Endometrial microvascular endothelial cells (primary cell): Measurements from ENCODE around the gene RHOT2. TPM values are rescaled to one million over a fixed set of nuclear protein-coding genes. Genes with fewer than 3 reads are reported as not detected.

ENCODE experiments used
- in situ Hi-C: cut with HindIII; loops from 2 replicates; pipeline ENCODE4 v1.10.0; 2017; ENCODE audit warnings: low sequenced_read_pairs, low pct_unique_long_range_greater_than_20kb; ENCODE audit errors: inconsistent ontology term
- total RNA-seq: library from RNA; depleted of rRNA; stranded (reverse); fragments of >200 nt; gene quantifications from one replicate; pipeline ENCODE4 v1.2.3, GENCODE V29; 2015; ENCODE audit errors: inconsistent ontology term

RHOT2 gene
- total RNA-seq, 1 donor from 2014 or later: 41.3 TPM

GRCh38 chr16:631808-632358 lies 36.0 kb upstream of the RHOT2 start:
- in situ Hi-C loops: no loop called here

DNA sequence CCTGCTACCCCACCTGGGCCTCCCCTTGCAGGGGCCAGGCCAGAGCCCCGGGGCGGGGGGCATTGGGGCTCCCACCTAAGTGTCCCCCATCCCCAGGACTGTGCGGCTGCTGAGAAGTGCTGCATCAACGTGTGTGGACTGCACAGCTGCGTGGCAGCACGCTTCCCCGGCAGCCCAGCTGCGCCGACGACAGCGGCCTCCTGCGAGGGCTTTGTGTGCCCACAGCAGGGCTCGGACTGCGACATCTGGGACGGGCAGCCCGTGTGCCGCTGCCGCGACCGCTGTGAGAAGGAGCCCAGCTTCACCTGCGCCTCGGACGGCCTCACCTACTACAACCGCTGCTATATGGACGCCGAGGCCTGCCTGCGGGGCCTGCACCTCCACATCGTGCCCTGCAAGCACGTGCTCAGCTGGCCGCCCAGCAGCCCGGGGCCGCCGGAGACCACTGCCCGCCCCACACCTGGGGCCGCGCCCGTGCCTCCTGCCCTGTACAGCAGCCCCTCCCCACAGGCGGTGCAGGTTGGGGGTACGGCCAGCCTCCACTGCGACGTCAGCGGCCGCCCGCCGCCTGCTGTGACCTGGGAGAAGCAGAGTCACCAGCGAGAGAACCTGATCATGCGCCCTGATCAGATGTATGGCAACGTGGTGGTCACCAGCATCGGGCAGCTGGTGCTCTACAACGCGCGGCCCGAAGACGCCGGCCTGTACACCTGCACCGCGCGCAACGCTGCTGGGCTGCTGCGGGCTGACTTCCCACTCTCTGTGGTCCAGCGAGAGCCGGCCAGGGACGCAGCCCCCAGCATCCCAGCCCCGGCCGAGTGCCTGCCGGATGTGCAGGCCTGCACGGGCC lies 35.2 kb upstream of the RHOT2 start:
- in situ Hi-C loops: no loop called here

- in situ Hi-C loops: no loop called here
These were observed 34.4 kb upstream of the RHOT2 start for GRCh38 chr16:633336-634050.

DNA sequence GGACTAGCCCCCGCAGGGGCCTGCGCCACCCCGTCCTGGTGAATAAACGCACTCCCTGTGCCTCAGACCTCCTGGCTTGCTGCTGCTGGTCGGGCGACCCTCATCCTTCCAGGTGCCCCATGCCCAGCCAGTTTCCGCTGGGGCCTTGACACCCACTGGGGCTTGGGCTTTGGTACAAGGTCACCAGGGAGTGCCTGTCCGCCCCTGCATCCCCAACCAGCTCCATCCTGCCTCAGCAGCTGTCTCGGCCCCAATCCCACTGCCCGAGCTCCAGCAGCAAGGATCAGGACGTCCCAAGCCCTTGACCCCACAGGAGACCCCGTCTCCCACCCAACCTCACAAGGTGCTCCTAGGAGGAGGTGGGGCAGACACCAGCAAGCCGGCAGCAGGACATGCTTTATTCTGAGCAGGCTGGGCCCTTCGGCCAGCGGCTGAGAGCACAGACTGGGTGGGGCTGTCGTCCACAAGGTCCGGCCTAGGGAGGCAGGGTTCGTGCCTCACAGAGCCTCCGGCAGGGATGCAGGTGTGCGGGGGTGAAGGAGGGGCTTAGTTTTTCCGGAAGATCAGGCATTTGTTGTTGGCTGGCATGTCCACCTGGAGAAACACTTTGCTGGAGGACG lies 33.8 kb upstream of the RHOT2 start:
- in situ Hi-C loops: no loop called here

DNA sequence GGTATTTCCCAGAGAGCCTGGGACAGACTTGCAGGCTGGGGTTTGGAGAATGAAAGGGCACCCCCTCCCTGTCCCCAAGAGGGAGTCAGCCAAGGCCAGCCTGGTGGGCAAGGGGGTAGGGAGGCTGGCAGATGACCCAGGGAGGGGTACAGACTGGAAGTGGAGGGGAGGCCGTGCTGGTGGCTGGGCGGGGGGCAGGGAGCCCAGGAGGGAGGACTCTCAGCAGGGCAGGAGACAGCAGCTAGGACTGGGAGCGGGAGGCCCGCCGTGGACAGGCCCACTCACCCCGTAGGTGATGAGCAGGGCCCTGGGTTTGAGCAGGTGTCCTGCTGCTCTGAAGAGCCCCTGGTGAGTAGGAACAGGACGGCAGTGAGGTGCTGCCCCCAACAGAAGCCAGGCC lies 32.9 kb upstream of the RHOT2 start:
- in situ Hi-C loops: no loop called here

DNA sequence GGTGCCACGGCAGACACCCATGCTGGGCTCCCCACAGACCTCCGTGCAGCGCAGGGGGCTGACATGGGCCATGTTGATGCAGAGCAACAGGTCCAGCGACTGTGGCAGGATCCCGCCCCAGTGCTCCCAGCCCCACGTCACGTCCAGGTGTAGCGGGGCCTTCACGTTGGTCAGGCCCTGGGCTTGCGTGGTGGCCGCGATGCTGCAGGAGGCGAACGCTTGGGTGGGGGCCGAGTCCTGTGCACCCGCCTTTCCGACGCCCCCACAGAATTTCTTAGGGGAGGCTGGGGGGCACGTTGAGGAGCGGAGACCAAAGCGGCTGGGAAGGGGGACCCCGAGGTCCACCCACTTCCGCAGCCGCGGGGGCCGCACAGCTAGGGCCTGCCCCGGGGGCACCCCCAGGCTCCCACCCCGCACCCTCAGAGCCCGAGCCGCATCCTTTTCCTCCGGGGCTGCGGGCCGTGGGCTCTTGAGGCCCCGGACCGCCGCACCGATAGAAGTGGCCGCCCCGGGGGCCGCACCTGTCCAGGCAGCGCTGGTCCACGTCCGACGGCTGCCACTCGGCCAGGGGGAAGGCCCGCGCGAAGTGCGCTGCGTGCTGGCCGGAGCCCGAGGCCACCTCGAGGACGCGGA lies 32.2 kb upstream of the RHOT2 start:
- in situ Hi-C loops: no loop called here

DNA sequence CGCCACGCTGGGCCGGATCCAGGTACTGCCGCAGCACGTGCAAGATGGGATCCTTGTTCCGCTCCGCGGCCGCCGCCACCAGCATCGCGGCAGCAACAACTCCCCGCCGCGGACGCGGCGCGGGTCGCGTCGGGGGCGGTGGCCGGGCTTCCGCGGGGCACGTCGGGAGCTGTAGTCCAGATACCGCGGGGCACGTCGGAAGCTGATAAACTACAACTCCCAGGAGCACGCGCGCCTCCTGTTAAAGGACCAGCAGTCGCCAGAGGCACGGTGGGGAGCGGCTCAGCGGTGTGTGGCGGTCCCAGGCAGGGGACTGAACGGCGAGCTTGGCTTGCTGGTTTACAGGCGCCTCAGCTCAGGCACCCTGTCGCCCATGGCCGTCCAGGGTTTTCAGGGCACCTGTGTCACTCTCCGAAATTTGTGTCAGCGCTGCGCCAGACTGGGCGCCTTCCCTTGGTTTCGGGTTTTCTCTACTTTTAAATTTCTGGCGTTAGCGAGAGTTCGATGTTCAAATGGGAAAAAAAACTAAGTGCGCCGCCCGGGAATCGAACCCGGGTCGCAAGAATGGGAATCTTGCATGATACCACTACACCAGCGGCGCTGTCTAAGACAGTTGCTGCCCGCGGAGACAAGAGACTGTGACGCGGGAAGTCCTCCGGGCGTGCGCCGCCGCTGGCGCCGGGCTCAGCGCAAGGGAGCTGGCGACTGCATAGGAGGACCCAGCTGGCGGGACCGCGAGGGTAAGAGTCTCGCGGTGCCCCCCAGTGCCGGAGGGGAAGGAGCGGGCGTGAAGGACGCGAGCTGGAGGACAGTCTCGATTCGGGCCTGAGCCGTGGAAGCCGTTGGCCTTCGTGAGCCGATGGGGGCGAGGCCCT lies 31.5 kb upstream of the RHOT2 start, which contains the start of gene METTL26:
Gene METTL26 (minus strand): TSS at position 100 of the 875 bp plus-strand sequence. CDS start 15 bp downstream, at position 85.
- in situ Hi-C loops: no loop called here

GRCh38 chr16:637081-638018 lies 30.6 kb upstream of the RHOT2 start:
- in situ Hi-C loops: no loop called here

GRCh38 chr16:638034-638543 lies 29.8 kb upstream of the RHOT2 start:
- in situ Hi-C loops: no loop called here

- in situ Hi-C loops: no loop called here
These were observed 29.1 kb upstream of the RHOT2 start for GRCh38 chr16:638836-639235.

GRCh38 chr16:640614-641013 lies 27.3 kb upstream of the RHOT2 start:
- in situ Hi-C loops: no loop called here

GRCh38 chr16:641326-642188 lies 26.4 kb upstream of the RHOT2 start, which contains the start of gene MCRIP2:
MCRIP2 (plus strand) TSS chr16:641828; CDS start chr16:641992, 164 bp downstream.
- in situ Hi-C loops: no loop called here

DNA sequence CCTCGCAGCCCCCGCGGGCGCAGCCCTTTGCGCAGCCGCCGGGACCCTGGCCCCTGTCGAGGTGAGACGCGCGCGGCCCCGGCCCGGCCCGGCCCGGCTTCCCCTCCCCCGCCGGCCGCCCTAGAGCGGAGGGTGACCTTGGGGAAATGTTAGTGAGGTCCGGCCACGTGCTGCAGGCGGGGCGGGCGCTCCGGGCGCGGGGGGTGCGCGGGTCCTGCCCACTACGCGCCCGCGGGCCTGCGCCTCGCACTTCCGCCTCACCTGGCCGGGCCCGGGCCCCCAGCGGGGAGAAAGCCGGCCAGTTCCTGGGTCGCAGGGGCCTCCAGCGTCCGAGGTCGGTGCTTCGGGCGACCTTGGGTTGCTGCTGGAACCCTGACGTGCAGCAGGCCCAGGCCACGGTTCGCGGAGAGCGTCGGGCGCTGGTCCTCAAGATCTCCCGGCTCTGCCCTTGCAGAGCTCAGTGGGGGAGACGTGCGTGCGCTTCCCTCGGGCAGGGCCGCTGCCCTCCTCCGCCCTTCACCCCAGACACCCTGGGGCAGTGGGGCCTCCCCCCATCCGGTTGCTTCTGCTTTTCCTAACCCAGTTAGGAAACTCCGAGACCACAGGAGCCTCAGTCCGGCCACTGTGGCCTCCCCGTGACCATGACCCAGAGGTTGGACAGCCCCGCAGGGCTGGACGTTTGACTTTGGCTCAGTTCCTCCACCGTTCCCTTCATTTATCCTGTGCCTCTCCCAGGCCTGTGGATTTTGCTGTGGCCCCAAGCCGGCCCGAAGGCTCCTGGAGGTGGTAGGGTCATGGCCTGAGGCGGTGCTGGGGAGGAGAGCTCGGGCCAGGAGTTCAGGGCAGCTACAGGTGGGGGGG lies 25.5 kb upstream of the RHOT2 start:
- in situ Hi-C loops: no loop called here

- in situ Hi-C loops: no loop called here
These were observed 24.9 kb upstream of the RHOT2 start for GRCh38 chr16:643050-643368.

- in situ Hi-C loops: no loop called here
These were observed 23.4 kb upstream of the RHOT2 start for GRCh38 chr16:644556-644955.
